ENCODE results near the gene TP53RK.

Gene TP53RK

DNA sequence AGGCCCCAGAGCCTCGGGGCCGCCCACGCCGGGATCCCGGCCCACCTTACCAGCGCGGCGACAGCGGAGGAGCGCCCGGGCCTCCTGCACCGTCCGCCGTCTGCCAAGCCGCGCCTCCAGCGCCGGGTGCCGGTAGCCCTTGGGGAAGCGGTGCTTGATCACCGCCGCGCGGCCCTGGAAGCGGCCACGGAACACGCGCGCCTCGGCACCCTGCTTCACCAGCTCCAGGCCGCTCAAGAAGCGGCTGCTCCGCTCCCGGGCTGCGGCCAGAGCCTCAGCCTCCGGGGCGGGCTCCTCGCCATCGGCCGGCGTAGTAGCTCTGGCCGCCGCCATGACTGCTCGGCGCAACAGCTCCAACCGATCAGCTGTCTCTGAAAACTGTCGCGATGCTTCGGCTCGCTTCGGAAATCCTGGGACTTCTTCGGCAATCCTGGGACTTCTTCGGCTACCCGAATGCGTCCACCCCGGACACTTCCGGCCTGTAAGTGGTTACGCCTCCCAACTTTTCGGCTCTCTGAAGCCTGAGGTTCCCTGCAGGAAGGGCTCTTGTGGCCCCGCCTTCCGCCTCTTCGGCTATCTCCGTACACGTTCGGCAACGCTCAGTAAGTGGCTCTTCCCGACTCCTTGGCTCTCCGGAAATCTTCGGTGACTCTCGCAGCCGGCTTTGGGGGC is at the start of gene TP53RK:
Gene TP53RK, minus strand, starts transcription at position 363 of the 672 bp plus-strand sequence. Its CDS starts 30 bp downstream, at position 333.
- DNase-seq (ENCODE audit: low read depth in 2 of 2): peak; percentile 99

DNA sequence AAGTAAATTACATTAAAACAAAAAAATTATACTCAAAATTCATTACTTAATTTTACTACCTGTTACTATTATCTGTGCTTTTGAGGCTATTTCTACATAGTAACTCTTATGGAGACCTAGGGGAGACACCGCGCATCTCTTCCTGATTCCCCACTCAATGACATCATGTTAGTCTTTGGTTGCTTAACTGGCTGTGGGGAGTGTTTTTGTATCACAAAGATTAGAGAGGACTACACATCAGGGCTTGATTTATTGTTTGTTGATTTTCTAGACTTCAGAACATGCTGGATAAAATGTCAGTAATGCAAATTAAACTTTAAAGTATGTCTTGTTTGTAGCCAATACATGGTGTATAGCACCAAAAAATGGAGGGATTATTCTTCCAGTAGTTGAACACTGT is 46.2 kb upstream of the TP53RK start:
- DNase-seq (ENCODE audit: low read depth in 2 of 2): no peak

- no peak for DNase-seq (ENCODE audit: low read depth in 2 of 2)
Observed at GRCh38 chr20:46731770-46732169, 42.5 kb upstream of the TP53RK start.

DNA sequence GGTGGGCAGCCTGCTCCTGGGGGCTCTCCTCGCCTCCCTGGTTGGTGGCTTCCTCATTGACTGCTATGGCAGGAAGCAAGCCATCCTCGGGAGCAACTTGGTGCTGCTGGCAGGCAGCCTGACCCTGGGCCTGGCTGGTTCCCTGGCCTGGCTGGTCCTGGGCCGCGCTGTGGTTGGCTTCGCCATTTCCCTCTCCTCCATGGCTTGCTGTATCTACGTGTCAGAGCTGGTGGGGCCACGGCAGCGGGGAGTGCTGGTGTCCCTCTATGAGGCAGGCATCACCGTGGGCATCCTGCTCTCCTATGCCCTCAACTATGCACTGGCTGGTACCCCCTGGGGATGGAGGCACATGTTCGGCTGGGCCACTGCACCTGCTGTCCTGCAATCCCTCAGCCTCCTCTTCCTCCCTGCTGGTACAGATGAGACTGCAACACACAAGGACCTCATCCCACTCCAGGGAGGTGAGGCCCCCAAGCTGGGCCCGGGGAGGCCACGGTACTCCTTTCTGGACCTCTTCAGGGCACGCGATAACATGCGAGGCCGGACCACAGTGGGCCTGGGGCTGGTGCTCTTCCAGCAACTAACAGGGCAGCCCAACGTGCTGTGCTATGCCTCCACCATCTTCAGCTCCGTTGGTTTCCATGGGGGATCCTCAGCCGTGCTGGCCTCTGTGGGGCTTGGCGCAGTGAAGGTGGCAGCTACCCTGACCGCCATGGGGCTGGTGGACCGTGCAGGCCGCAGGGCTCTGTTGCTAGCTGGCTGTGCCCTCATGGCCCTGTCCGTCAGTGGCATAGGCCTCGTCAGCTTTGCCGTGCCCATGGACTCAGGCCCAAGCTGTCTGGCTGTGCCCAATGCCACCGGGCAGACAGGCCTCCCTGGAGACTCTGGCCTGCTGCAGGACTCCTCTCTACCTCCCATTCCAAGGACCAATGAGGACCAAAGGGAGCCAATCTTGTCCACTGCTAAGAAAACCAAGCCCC is 36.2 kb upstream of the TP53RK start:
- no peak for DNase-seq (ENCODE audit: low read depth in 2 of 2)

DNA sequence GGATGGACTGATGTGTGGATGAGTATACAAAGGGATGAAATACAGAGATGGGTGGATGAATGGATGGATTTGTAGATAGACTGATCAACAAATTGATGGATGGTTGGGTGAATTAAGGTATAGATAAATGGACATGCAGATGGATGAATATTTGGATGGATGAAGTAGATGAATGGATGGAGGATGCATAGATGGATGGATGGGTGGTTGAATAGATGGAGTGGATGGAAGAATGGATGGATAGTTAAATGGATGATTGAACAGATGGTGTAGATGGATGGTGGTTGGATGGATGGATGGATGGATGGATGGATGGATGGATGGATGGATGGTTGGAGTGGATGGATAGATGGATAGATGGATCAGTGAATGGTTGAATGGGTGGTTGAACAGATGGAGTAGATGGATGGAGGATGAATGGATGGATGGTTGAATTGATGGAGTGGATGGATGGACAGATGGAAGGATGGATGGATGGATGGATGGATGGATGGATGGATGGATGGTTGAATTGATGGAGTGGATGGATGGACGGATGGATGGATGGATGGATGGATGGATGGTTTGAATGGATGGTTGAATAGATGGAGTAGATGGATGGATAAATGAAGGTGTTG is 35.2 kb upstream of the TP53RK start:
- DNase-seq (ENCODE audit: low read depth in 2 of 2): no peak

DNA sequence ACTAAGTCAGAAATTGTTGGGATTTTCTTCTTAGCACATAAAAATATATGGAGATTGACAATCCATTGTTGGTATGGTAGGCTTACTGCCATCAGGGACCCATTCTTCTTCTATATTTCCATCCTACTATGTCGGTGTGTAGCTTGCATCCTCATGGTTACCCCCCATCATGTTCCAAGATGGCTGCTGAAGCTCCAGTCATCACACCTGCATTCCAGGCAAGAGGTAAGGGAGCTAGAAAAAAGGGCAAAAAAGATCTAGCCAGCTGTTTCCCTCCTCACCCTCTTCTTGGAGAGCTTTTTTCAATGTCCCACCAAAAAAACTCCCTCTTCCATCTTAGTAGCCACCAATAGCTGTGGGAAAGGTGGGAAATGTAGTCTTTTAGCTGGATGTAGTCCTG is 33.8 kb upstream of the TP53RK start:
- no peak for DNase-seq (ENCODE audit: low read depth in 2 of 2)

- DNase-seq (ENCODE audit: low read depth in 2 of 2): no peak
Observed at GRCh38 chr20:46722450-46722849, 33.2 kb upstream of the TP53RK start.

DNA sequence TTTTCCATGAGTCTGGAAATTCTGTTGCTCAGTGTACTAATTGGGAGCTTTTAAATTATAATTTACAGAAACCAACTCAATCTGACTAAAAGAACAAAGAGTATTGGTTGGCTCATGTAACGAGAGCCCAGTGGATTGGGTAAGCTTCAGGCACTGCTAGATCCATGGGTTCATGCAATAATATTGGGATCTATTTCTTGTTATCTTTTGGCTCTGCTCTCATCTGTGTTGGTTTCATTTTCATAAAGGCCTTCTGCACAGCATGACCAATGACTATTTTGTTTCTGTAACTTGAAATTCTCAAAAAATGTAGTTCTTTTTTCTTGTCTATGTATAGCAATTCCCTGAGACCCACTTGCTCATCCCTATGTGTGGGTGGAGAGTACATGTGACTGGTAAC is 32.2 kb upstream of the TP53RK start:
- DNase-seq (ENCODE audit: low read depth in 2 of 2): no peak

- no peak for DNase-seq (ENCODE audit: low read depth in 2 of 2)
Observed at GRCh38 chr20:46720776-46721425, 31.7 kb upstream of the TP53RK start.

DNA sequence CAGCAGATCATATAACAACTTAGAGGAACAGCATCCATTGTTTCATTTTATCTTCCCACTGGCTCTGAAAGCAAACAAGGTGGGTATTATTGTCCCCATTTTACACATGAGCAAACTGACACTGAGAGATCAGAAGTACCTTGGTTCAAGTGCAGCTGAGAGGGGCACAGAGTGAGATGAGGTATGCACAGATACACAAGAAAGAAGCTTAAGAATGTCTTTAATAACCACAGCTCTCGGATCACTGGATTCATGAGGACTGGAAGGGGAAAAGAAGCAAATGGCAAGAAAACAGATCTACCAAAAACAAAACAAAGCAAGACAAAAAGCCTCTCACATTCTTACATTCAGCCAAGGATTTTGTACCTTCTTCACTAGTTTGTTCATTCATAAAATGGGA is 30.8 kb upstream of the TP53RK start:
- DNase-seq (ENCODE audit: low read depth in 2 of 2): no peak

- DNase-seq (ENCODE audit: low read depth in 2 of 2): no peak
Observed at GRCh38 chr20:46717818-46718541, 28.7 kb upstream of the TP53RK start.

- peak; percentile 76 to 79 for DNase-seq (ENCODE audit: low read depth in 2 of 2)
Observed at GRCh38 chr20:46715292-46715756, 26.1 kb upstream of the TP53RK start.

DNA sequence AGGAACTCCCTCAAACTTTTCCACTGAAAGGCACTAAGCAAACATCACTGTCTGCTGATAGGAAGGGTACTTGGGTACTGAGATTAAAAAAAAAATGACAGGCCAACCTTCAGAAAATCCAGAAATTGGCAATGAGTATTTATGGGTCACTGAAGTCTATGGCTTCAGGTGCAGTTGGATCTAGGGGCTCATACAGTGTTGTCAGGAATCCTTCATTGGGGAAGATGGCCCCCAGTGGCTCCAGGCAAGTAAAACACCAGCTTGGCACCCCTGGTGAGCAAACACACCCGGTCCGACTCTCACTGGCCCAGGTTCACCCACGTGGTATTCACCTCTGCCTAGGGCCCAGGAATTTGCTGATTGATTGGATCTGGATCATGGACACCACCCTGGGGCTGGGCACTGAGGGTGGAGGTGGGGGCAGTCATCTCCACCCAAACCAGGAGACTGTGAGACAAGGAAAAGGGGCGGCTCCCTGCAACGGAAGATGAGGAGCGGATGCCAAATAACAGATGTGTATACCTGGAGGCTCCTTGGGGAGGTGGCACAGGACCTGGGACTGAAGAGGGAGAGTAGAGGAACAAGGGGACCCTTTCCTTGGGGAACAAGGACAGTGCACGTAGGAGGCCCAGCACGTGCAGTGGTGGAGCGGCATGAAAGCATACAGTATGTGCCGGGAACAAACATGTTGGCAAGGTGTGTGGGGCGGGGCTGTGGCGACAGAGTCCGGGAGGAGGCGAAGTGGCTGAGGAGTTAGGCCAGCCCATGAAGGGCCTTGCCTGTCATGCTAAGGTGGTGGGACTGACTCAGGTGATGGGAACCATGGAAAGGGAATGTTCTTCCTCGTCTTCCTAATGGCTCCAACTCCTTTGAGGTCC is 25.0 kb upstream of the TP53RK start:
- DNase-seq (ENCODE audit: low read depth in 2 of 2): no peak

DNA sequence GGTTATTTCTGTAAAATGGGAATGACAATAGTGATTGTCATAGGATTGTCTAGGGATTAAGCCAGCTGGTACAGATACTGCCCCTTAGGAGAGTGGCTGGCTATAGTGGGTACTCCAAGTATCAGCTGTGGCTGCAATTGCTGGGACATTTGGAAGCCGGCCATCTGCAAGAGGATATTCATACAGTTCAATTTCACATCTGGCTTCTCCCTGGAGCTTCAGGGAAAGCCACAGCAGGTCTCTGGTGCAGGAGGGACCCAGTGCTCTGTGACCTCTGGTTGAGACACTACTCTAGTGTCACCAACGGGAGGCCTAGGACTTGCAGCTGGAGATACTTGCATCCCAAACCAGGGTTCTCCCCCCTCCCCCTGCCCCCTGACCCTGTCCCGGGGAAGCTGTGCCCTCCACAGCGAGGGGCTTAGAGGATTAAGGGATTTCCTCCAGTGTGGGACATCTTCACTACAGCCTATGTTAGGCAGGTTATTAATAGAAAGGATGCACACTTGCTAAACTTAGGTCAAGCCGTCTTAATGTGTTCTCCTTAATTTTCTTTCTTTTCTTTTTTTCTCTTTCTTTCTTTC is 22.9 kb upstream of the TP53RK start:
- no peak for DNase-seq (ENCODE audit: low read depth in 2 of 2)

DNA sequence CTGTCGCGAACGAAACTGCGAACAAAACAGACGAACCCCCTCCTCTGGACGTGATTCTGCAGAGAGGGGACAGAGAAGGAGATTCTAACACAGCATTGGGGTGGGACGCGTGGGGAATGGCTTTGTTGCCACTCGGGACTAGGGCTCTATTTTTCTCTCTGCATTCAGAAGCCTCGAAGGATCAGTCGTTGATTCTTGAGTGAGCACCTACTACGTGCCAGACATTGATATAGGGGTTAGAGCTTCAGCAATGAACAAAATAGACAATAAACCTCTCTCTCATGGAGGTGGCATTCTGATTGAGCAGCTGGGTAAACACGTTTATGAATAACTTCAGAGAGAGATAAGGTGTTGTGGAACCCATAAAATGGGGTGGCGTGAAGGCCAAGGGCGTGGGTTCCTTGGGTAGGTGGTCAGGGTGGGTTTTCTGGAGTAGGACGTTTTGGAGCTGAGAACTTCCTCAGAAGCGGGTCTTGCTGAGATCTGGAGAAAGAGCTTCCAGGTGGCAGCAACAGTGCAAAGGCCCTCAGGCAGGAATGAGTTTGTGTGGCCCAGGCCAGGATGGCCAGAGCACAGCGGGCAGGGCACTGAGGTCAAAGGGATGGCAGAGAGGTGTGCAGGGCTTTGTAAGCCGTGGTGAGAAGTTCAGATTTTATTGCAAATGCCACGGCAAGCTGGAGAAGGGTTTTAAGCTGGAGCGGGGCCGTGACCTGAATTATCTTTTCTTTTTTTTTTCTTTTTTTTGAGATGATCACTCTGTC is 21.1 kb upstream of the TP53RK start:
- no peak for DNase-seq (ENCODE audit: low read depth in 2 of 2)

GRCh38 chr20:46709459-46710152 is 20.4 kb upstream of the TP53RK start, which contains the start of gene SLC2A10:
Gene SLC2A10 (plus strand): TSS chr20:46709649. CDS start chr20:46709737, 88 bp downstream.
- no peak for DNase-seq (ENCODE audit: low read depth in 2 of 2)

- DNase-seq (ENCODE audit: low read depth in 2 of 2): no peak
Observed at GRCh38 chr20:46709055-46709458, 19.8 kb upstream of the TP53RK start.

- DNase-seq (ENCODE audit: low read depth in 2 of 2): no peak
Observed at GRCh38 chr20:46708172-46708860, 19.1 kb upstream of the TP53RK start.

All from fibroblast of skin of left biceps (primary cell).